Panc1 (cell line): ENCODE measurements around the gene RIPK3.

Source experiments
- POLR2AphosphoS5 ChIP-seq: IDR thresholded peaks from 2 replicates; pipeline ENCODE4 v1.6.1; 2012; ENCODE audit warnings: mild to moderate bottlenecking, low read depth, low read length, moderate library complexity
- TCF7L2 ChIP-seq: IDR thresholded peaks from 2 replicates; pipeline ENCODE4 v1.6.1; 2011; ENCODE audit warnings: mild to moderate bottlenecking, low read depth, low read length, inconsistent platforms
- TF ChIP-seq, protein P1 (sequence below): fragments of 450-650 bp; IDR thresholded peaks from 2 replicates; pipeline ENCODE4 v1.5.1; 2017; ENCODE audit warnings: mild to moderate bottlenecking

DNA sequence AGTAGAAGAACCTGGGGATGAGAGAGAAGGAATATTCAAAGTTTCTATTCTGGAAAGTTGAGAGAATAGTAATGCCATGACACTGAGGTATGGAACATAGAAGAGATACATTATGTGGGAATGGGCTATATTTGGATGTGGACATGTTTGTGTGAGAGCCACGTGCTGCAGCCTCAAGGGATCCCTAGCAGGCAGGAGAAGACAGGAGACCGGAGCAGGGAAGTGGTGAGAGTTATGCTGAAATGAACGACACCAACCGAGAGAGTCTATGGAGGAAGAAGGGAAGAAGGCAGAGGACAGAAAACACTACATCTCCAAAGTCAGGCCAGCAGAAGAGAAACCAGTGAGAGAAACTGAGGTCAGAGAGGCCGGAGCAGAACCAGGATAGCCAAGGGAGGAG lies 10.0 kb upstream of the RIPK3 start:
- TF ChIP-seq, protein P1, sequence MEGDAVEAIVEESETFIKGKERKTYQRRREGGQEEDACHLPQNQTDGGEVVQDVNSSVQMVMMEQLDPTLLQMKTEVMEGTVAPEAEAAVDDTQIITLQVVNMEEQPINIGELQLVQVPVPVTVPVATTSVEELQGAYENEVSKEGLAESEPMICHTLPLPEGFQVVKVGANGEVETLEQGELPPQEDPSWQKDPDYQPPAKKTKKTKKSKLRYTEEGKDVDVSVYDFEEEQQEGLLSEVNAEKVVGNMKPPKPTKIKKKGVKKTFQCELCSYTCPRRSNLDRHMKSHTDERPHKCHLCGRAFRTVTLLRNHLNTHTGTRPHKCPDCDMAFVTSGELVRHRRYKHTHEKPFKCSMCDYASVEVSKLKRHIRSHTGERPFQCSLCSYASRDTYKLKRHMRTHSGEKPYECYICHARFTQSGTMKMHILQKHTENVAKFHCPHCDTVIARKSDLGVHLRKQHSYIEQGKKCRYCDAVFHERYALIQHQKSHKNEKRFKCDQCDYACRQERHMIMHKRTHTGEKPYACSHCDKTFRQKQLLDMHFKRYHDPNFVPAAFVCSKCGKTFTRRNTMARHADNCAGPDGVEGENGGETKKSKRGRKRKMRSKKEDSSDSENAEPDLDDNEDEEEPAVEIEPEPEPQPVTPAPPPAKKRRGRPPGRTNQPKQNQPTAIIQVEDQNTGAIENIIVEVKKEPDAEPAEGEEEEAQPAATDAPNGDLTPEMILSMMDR = no peak
- TF ChIP-seq TCF7L2 = no peak
- TF ChIP-seq POLR2AphosphoS5 = no peak
